KOPT-K1 (cell line): ENCODE data around the gene AGXT.

Source experiments
- H3K27ac ChIP-seq: fragments of 200-600 bp; sonication (generic); 2 replicates; pipeline ENCODE4 v1.5.1; 2016; ENCODE audit warnings: antibody characterized with exemption, mild to moderate bottlenecking, low read depth, low read length; ENCODE audit not compliant: poor library complexity, severe bottlenecking
- H3K36me3 ChIP-seq: fragments of 200-600 bp; sonication (generic); 2 replicates; pipeline ENCODE4 v1.5.1; 2017; ENCODE audit warnings: antibody characterized with exemption, mild to moderate bottlenecking, low read length, moderate library complexity; ENCODE audit not compliant: insufficient read depth
- H3K9me3 ChIP-seq: fragments of 200-600 bp; sonication (generic); 2 replicates; pipeline ENCODE4 v1.5.1; 2017; ENCODE audit warnings: antibody characterized with exemption, low read length, mild to moderate bottlenecking; ENCODE audit not compliant: insufficient read depth, poor library complexity, severe bottlenecking

Gene AGXT

DNA sequence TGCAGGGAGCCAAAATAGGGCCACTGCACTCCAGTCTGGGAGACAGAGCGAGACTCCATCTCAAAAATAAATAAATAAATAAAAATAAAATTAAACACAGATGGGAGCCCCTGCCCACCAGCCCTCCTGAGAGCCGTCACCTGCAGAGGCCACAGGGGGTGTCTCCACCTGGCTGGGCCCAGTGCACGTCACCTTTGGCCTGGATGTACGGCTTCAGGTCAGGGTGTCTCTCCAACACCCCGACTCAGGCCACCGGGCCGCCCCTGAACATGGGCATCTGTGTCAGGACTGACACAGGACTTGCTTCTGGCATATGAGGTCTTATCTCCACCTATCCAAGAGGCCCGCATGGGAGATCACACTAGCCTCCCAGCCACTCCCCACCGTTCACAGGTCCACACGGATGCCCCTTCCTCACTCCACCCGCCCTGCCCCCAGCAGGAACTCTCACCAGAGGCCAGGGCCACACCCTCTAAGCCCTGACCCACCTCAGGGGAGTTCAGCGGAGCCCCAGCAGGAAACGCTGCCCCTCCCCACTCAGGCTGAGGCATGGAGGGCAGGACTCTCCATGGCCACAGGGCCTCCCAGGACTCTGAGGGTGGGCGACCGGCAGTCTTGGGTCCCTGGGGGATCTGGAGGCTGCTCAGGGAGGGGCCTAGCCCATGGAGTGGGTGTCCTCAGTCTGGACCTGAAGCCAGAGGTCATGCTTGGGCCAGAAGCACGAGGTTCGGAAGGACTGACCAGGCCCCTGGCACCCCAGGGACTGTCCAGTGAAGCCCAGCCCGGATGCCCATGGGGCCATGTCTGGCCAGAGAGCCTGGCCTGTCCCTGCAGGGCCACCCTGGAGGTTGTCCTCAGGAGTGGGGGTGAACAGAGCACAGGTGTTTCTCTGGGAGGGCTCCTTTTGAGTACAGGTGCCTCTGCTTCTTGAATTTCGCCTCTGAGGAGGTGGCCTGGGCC, 35.9 kb downstream of the AGXT start:
- no peaks in the 10 kb centered on the region for H3K36me3 ChIP-seq
- no peak overlapping the region for H3K27ac ChIP-seq
- H3K9me3 ChIP-seq = no peaks in the 10 kb centered on the region

DNA sequence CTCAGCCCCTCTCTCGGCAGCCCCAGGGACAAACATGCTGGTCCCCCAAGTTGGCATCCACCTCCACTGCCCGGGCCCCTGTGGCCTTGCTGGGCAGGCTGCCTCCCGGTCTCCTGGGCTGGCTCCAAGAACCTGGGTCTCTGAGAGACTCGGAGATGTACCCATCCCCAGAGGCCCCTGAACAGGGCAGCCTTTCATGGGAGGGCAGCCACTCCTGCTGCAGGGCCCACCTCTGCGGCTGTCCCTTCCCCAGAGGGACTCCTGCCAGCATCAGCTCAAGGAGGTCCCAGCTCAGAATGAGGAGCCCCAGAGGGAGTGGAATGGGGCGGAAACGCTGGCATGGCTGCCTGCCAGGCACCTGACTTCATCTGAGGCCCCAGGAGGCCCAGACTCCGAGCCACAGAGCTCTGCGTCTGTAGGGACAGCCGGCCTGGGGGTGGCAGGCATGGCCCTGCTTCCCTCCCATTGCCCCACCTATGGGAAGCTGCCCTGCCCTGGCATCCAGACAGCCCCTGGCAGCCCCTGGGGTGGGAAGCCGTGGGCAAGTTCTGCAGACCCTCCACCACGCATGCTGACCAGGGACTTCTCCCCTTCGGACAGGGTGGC, 36.7 kb downstream of the AGXT start:
- Histone ChIP-seq H3K9me3 (no peaks in the 10 kb centered on the region), H3K27ac (no peak overlapping the region), H3K36me3 (no peaks in the 10 kb centered on the region)

DNA sequence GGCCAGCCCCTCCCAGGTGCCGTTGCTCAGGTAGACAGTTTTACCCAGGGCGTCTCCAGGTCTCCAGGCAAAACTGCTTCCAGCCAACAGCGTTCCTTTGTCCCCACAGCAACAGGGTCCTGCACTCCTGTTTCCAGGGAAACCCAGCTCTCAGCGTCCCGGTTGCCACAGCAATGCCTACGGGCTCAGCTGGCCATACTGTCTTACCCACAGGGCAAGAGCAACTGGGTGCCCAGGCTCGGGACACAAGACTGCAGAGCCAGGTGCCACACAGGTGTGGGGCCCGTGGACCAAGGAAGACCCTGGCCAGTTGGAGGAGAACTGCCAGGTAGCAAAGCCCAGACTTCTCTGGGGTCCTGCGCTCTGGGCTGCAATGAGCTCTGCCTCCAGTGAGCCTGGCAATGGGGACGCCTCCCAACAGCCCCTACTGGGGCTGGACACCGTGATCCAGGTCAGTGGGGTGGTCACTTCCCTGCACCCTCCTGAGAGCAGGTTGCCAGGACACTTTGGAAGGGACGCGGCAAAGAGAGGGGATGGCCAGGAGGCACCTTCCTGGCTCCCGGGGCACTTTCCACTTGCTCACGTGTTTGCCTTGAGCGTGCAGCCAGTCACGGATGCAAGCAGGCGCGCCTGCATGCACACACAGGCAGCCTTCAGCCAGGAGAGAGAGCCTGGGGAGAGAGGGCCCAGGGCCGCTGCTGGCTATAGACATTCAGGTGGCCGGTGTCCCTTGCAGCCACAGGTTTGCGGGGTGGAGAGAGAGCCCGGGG, 37.7 kb downstream of the AGXT start, which contains the start of gene CROCC2:
CROCC2 (plus strand) TSS at position 196 of the 770 bp plus-strand sequence; CDS start at position 374, 178 bp downstream.
- H3K9me3 ChIP-seq = no peaks in the 10 kb centered on the region

DNA sequence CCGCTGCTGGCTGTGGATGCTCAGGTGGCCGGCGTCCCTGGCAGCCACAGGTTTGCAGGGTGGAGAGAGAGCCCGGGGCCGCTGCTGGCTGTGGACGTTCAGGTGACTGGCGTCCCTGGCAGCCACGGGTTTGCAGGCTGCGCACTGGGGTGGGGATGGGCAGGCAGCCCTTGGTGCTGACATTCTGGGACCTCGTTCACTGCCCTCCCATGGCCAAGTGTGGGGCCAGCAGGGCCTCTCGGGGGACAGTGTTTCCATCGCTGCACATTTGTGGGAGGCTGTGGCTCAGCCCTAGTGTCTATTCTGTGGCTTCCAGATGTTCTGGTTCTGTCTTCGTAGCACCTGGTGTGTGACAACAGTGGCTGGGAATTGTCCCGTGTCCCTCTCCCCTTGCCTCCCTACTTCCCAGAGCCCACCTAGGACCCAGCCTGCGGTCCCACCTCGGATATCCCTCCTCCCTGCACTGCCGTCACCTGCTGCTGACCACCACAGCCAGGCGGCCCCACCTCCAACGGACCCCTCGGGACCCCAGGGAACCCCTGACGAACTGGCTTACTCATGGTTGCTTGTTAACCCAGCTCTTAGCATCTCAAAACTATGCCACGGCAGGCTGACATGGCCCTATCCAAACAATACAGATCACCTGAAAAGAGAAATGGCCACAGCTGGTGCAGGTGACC, 38.4 kb downstream of the AGXT start:
- Histone ChIP-seq H3K9me3 (no peaks in the 10 kb centered on the region), H3K27ac (no peak overlapping the region), H3K36me3 (no peaks in the 10 kb centered on the region)

More for the DNA sequence above, 37.7 kb downstream of the AGXT start, which contains the start of gene CROCC2:
- Histone ChIP-seq H3K27ac (no peak within 1 kb of the TSS), H3K36me3 (no peaks in the 10 kb centered on the region)

DNA sequence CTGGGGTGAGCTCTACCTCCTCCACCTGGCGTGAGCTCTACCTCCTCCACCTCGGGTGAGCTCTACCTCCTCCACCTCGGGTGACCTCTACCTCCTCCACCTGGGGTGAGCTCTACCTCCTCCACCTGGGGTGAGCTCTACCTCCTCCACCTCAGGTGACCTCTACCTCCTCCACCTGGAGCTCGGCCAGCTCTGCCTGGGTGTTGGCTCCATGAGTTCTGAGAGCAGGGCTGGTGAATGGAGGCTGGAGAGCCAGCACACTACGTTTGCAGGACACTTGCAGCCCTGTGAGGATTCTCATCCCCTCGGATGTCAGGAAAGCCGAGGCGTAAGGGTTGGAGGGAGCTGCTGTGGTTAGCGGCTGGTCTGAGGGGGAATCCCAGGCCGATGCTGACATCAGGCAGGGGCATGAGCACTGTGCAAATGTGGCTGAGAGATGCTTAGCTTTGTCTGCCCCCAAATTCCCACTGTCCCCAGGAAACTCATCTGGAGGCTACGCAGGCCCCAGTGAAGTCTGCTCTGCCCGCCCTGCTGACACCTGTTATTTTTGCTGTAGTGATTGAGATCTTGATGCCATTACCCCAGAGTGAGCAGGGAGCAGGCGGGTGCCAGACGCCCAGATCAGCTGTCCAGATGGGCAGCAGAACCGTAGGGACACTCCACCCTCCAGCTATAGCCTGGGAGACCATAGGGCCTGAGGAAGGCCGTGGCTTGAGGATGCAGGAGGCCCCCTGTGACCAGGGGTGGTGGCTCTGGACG, 40.8 kb downstream of the AGXT start:
- H3K27ac ChIP-seq = no peak overlapping the region
- H3K36me3 ChIP-seq = no peaks in the 10 kb centered on the region
- no peaks in the 10 kb centered on the region for H3K9me3 ChIP-seq

DNA sequence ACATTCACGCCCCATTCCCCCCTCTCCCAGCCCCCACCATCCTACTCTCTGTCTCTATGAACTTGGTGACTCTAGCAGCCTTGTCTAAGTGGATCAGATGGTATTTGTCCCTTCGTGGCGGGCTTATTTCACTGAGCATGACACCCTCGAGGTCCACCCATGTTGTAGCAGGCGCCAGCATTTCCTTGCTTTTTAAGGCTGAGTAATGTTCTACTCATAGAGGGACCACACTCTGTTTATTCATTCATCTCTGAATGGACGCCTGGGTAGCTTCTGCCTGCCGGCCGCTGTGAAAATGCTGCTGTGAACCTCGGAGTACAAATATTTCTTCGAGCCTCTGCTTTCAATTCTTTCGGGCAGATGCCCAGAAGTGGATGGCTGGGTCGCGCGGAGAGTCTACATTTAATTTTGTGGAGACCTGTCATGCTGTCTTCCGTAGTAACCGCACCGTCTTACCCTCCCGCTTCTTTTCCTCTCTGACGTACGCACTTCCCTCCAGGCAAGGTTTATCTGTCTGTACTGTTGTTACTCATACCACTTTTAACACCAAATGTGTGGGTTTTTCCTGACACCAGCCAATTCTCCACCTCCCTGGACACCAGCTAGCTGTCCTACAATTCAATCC, 43.1 kb downstream of the AGXT start:
- Histone ChIP-seq H3K9me3 (no peaks in the 10 kb centered on the region), H3K36me3 (no peaks in the 10 kb centered on the region), H3K27ac (no peak overlapping the region)

DNA sequence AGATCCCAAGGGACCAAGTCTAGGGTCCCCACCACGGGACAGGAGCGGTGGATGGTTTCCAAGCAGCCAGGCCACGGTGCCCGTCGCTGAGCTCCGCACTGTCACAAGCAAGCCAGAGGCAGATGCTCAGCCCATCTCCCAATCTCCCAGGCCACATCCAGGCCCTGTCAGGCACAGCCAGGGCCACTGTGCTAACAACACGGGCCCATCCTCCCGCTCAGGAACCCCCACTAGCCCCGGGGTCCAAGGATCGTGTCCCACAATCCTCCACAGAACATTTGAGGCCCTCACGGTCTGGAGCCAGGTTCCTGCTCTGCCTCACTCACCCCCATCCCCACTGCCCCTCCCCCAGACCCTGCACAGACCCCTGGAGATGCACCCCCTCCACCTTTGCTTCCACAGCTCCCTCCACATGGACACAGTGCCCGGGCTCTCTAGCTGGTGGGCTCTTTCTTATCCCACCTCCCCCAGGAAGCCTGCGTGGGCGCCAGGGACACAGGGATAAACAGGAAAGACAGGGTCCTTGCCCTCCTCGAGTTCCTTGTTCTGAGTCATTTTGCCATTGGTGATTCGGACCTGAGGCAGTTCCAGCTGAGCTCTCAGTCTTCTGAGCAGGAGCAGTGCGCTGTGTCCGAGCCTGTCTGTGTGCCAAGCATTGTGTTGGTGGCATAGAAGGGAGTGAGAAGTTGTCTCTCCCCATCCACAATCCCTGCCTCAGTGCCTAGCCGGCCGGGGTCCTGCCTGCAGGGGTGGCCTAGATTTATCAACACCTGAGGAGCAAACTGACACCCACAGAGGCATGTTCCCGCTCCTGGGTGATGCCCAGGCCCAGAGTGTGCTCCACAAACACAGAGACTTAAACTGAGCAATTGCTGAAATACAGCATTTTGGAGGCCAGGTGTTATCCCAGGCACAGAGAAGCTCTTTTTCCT, 44.5 kb downstream of the AGXT start:
- H3K27ac ChIP-seq = no peak overlapping the region
- H3K36me3 ChIP-seq = no peaks in the 10 kb centered on the region
- H3K9me3 ChIP-seq = no peaks in the 10 kb centered on the region

DNA sequence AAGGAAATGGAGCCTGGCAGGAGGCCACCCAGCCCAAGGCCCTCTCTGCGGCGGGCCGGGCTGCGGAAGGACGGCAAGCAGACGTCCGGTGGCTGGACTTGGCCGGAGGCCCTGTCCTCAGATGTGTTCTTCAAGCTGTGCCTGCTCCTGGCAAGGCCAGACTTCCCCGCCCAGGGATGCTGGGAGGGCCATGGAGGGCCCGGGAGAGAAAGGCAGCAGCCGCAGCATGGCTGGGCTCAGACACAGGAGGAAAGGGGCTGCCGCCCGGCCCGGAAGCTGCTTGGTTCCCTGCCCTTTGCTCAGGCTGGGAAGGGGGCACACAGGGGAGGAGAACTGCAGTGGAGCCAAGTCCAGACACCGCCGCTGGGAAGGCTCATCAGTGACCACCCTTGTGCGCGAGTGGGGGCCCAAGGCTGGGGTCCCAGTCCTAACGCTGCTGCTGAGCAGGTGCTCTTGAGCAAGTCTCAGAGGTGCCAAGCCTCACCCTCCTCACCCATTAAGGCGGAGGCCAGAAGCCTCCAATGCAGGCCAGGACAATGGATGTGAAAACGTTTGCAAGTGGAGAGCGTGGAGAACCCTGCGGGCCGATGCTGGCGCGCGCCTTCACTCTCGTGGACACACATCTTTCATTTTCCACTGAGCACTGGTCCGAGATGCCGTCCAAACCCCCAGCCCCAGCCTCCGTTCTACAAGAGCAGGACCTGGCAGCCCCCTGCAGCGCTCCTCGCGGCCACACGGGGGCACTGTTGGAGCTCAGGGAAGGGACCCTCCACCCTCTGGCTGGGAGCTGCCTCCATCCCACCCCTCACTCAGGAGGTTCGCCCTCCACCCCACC, 45.4 kb downstream of the AGXT start:
- Histone ChIP-seq H3K36me3 (no peaks in the 10 kb centered on the region), H3K27ac (no peak overlapping the region), H3K9me3 (no peaks in the 10 kb centered on the region)

DNA sequence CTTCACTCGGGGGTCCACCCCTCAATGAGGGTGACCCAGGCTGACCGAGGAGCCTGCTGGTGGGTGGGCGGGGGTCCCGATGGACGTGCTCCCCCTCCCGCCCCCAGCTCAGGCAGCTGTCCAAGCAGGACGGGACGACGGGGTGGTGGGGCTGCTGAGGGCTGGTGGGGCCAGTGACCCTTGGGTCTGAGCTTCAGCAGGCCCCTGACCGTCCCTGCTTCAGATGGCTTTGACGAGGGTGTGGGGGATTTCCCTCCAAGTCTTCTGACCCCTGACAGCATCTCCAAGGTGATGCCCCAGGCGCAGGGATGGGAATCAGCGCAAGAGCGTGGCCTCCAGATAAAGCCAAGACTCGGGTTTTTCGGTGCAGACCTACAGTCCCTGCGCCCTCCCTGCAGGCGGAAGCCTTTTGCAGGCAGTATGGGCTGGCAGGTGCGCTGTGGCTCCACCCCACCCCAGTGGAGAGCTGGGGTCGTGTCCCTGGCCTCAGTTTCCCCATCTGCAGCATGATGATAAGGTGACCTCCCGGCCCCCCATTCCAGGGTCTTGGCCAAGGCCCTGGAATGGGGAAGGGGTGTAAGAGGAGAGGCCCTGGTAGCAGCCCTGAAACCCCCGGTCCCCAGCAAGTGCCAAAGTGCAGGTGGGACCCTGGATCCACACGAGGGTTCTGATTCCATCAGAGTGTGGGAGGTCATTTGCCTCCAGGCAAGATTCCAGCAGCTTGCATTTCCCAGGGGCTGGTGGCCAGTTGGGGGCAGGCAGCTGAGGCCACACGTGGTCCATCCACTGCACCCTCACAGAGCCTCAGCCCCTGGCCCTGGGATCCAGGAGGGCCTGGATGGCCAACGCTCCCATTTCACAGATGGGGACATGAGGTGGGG, 46.3 kb downstream of the AGXT start:
- H3K27ac ChIP-seq = no peak overlapping the region
- no peaks in the 10 kb centered on the region for H3K9me3 ChIP-seq

DNA sequence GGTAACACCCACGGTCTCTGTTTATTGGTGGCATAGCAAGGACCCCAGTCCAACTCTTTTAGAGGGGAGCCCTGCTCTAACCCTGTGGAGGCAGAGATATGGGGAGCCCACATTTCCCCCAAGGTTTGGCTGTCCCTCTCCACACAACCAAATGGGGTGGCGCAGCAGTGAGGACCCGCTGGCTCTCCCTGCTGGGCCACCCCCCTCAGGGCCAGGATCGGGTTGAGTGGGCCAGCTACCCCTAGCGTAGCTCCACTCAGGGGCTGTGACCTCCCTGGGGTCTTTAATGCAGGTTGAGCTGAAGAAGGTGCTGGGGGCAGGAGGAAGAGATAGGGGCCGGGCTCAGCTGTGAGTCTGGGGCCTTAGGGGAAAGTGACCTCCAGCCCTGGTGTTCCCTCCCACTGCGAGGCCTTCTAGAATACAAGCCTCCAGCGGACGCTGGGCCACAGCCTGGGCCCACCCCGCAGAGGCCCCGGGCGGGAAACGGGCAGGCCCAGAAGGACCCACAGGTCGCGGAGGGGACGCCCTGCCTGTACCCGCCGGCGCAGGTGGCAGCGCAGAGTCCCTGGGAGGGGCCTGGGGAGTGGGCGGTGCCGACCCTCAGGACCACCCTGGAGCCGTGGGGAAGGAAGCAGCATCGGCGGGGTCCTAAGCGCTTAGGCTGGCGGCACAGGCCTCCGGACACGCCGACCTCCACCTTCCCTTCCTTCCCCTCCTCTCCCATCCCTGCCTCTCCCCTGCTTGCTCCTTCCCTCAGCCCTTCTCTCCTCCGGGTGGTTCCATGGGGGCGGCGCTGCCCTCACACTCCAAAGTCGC, 47.1 kb downstream of the AGXT start:
- no peak overlapping the region for H3K27ac ChIP-seq
- no peaks in the 10 kb centered on the region for H3K36me3 ChIP-seq
- H3K9me3 ChIP-seq = no peaks in the 10 kb centered on the region

More for the DNA sequence above, 46.3 kb downstream of the AGXT start:
- H3K36me3 ChIP-seq = no peaks in the 10 kb centered on the region

DNA sequence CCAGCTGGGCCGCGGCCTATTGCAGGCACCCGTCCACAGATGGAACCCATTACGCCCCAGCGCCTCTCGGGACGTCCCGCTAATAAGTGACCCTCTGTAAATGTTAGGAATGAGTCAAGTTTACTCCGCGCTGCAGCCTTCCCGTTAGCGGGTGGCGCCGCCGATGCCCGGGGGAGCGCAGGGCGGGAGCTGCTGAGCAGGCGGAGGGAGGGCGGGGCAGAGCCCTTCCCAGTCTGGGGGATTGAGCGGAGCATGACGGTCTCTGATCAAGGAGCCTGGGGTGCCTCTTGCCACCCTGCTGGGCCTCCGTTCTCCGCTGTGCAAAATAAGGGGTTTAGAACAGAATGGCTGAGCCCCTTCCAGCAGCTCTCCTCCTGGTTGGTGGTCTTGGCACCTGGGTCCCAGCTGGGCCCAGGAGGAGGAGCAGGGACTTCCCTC, 48.0 kb downstream of the AGXT start:
- Histone ChIP-seq H3K36me3 (no peaks in the 10 kb centered on the region), H3K27ac (no peak overlapping the region), H3K9me3 (no peaks in the 10 kb centered on the region)
